ENCODE results near the gene MUTYH. TPM values are rescaled to one million over a fixed set of nuclear protein-coding genes. Genes with fewer than 3 reads are reported as not detected.

MUTYH gene
- total RNA-seq, 1 experiment from 2014 or later: 65.7 TPM

GRCh38 chr1:45299296-45299695 is 40.9 kb downstream of the MUTYH start (continued):
- TF ChIP-seq CREM (CRISPR knock-in tag; IDR thresholded peaks at IDR 0.05) (no peak), SOX15 (CRISPR knock-in tag; IDR thresholded peaks at IDR 0.05) (no peak), RORB (CRISPR knock-in tag; IDR thresholded peaks at IDR 0.05) (no peak), NR2C2 (CRISPR knock-in tag; IDR thresholded peaks at IDR 0.05) (no peak), SMAD3 (CRISPR knock-in tag; IDR thresholded peaks at IDR 0.05; ENCODE audit: borderline replicate concordance) (no peak), ZNF219 (CRISPR knock-in tag; IDR thresholded peaks at IDR 0.05; ENCODE audit: borderline replicate concordance) (no peak), NFATC4 (CRISPR knock-in tag; IDR thresholded peaks at IDR 0.05) (no peak), FOXK1 (CRISPR knock-in tag; IDR thresholded peaks at IDR 0.05) (no peak), IRF2 (CRISPR knock-in tag; IDR thresholded peaks at IDR 0.05; ENCODE audit: borderline replicate concordance, low read depth) (no peak), GABPB1 (CRISPR knock-in tag; IDR thresholded peaks at IDR 0.05) (no peak)
- TF ChIP-seq, protein P1, sequence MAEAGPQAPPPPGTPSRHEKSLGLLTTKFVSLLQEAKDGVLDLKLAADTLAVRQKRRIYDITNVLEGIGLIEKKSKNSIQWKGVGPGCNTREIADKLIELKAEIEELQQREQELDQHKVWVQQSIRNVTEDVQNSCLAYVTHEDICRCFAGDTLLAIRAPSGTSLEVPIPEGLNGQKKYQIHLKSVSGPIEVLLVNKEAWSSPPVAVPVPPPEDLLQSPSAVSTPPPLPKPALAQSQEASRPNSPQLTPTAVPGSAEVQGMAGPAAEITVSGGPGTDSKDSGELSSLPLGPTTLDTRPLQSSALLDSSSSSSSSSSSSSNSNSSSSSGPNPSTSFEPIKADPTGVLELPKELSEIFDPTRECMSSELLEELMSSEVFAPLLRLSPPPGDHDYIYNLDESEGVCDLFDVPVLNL (CRISPR knock-in tag; IDR thresholded peaks at IDR 0.05; ENCODE audit: borderline replicate concordance, low read depth): no peak

DNA sequence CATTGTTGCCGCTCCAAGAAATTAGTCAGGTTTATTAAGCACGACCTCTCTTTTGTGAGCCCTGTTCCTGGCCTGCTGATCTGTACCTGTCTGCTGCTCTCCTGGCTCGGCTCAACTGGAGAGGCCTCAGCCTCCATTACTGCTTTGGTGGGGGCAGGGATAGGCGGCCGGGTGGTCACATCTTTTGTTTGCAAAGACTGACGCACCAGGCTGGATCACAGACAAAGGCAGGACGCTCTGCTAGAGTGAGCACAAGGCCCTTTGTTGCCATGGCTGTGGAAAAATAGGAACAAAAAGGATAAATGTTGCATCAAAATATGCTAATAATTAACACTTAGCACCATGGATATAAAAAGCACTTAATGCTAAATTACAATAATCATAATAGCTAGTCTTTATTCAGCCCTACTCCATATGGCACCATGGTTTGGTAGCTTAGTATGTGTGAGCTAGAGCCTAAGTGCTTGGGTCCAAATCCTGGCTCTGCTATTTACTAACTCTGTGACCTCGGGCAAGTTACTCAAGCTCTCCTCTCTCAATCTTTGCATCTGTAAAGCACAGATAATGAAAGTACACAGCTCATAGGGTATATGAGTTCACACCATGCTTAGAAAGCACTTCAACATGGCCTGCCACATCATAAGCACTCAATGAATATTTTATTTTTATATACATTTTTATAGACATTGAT is 42.4 kb downstream of the MUTYH start:
- Mint-ChIP-seq H3K9me3 (no peaks in the 10 kb centered on the region), H3K27ac (no peak overlapping the region), H3K4me1 (peaks cover 21% of the 10 kb centered on the region), H3K4me3 (no peak overlapping the region), H3K36me3 (no peaks in the 10 kb centered on the region), H3K27me3 (ENCODE audit: low read depth) (no peaks in the 10 kb centered on the region)
- ChIA-PET POLR2A (interaction anchor here (1.1 kb wide), 1 partner anchor 42 kb away, joined by 3 read pairs; the partner anchor contains the start of genes MUTYH and TOE1), CTCF (interaction anchor here (11.1 kb wide), 1 partner anchor 282 kb away, joined by 317 read pairs; the partner anchor contains the start of genes HECTD3 and UROD)
- no peak for ATAC-seq
- no peak for DNase-seq (ENCODE audit: low spot score)
- TF ChIP-seq ELF4 (CRISPR knock-in tag; IDR thresholded peaks at IDR 0.05; ENCODE audit: low read depth) (no peak), NFE2L1 (CRISPR knock-in tag; IDR thresholded peaks at IDR 0.05) (no peak)
- TF ChIP-seq, protein P2, sequence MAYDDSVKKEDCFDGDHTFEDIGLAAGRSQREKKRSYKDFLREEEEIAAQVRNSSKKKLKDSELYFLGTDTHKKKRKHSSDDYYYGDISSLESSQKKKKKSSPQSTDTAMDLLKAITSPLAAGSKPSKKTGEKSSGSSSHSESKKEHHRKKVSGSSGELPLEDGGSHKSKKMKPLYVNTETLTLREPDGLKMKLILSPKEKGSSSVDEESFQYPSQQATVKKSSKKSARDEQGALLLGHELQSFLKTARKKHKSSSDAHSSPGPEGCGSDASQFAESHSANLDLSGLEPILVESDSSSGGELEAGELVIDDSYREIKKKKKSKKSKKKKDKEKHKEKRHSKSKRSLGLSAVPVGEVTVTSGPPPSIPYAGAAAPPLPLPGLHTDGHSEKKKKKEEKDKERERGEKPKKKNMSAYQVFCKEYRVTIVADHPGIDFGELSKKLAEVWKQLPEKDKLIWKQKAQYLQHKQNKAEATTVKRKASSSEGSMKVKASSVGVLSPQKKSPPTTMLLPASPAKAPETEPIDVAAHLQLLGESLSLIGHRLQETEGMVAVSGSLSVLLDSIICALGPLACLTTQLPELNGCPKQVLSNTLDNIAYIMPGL (CRISPR knock-in tag; IDR thresholded peaks at IDR 0.05): no peak
- TF ChIP-seq, protein P3, sequence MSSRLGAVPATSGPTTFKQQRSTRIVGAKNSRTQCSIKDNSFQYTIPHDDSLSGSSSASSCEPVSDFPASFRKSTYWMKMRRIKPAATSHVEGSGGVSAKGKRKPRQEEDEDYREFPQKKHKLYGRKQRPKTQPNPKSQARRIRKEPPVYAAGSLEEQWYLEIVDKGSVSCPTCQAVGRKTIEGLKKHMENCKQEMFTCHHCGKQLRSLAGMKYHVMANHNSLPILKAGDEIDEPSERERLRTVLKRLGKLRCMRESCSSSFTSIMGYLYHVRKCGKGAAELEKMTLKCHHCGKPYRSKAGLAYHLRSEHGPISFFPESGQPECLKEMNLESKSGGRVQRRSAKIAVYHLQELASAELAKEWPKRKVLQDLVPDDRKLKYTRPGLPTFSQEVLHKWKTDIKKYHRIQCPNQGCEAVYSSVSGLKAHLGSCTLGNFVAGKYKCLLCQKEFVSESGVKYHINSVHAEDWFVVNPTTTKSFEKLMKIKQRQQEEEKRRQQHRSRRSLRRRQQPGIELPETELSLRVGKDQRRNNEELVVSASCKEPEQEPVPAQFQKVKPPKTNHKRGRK (CRISPR knock-in tag; IDR thresholded peaks at IDR 0.05; ENCODE audit: borderline replicate concordance): no peak

GRCh38 chr1:45291716-45292115 is 48.5 kb downstream of the MUTYH start:
- Mint-ChIP-seq H3K36me3 (no peaks in the 10 kb centered on the region), H3K4me3 (no peak overlapping the region), H3K4me1 (no peaks in the 10 kb centered on the region), H3K27me3 (ENCODE audit: low read depth) (peaks cover 6% of the 10 kb centered on the region; the same call in 1 of the 2 replicates), H3K9me3 (0 out of 2 replicates have a peak, but pooled peaks cover under 1% of the 10 kb centered on the region), H3K27ac (no peak overlapping the region)
- ChIA-PET POLR2A (no interaction called here), CTCF (interaction anchor here (0.9 to 3.0 kb wide), 3 partner anchors 12 to 277 kb away, joined by 3 to 16 read pairs (median 15); no protein-coding TSS in a partner anchor)
- DNase-seq (ENCODE audit: low spot score): no peak
- no peak for ATAC-seq
- no peak for TF ChIP-seq FOXP4 (CRISPR knock-in tag; IDR thresholded peaks at IDR 0.05)
- no peak for TF ChIP-seq ATF3 (CRISPR knock-in tag; conservative IDR thresholded peaks at IDR 0.05)
- no peak for TF ChIP-seq ZNF138 (CRISPR knock-in tag; conservative IDR thresholded peaks at IDR 0.05)
- TF ChIP-seq, protein P4, sequence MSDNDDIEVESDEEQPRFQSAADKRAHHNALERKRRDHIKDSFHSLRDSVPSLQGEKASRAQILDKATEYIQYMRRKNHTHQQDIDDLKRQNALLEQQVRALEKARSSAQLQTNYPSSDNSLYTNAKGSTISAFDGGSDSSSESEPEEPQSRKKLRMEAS (CRISPR knock-in tag; IDR thresholded peaks at IDR 0.05): no peak
- TF ChIP-seq SMAD4 (CRISPR knock-in tag; IDR thresholded peaks at IDR 0.05): no peak
- no peak for TF ChIP-seq SP1 (CRISPR knock-in tag; conservative IDR thresholded peaks at IDR 0.05)
- no peak for TF ChIP-seq SOX15 (CRISPR knock-in tag; IDR thresholded peaks at IDR 0.05)
- no peak for TF ChIP-seq ZNF317 (CRISPR knock-in tag; IDR thresholded peaks at IDR 0.05; ENCODE audit: borderline replicate concordance, low read depth)
- no peak for TF ChIP-seq ZNF219 (CRISPR knock-in tag; IDR thresholded peaks at IDR 0.05; ENCODE audit: borderline replicate concordance)
- no peak for TF ChIP-seq CREB1 (CRISPR knock-in tag; IDR thresholded peaks at IDR 0.05)
- no peak for TF ChIP-seq SMAD3 (CRISPR knock-in tag; IDR thresholded peaks at IDR 0.05; ENCODE audit: borderline replicate concordance)
- TF ChIP-seq ZMAT4 (CRISPR knock-in tag; IDR thresholded peaks at IDR 0.05): no peak
- no peak for TF ChIP-seq TP53 (CRISPR knock-in tag; IDR thresholded peaks at IDR 0.05)
- no peak for TF ChIP-seq ZNF263 (CRISPR knock-in tag; IDR thresholded peaks at IDR 0.05; ENCODE audit: low read depth)
- TF ChIP-seq JAZF1 (CRISPR knock-in tag; IDR thresholded peaks at IDR 0.05): no peak

Measured in WTC11 (cell line).